Measurements from ENCODE around the gene POLE.

DNA sequence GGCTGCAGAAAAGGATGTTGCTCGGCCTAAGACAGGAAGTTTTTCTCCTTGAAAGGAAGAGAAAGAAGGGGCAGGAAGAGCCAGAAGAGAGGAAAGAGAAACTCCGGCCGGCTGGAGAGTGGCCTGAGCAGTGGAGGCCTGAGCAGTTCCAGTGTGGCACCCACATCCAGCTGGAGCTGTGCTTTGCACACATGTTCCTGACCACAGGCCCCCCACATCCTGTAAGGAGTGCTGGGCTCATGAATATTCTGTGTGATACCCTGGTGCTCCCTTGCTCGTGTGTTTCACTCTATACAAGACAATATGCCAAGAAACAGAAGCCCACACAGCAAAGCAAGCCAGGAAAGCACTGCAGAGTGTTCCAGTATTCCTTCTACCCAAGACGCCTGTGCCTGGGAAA lies 27.1 kb downstream of the POLE start:
- TF ChIP-seq POLR2A (IDR thresholded peaks at IDR 0.05): no peak
- TF ChIP-seq, protein P1, sequence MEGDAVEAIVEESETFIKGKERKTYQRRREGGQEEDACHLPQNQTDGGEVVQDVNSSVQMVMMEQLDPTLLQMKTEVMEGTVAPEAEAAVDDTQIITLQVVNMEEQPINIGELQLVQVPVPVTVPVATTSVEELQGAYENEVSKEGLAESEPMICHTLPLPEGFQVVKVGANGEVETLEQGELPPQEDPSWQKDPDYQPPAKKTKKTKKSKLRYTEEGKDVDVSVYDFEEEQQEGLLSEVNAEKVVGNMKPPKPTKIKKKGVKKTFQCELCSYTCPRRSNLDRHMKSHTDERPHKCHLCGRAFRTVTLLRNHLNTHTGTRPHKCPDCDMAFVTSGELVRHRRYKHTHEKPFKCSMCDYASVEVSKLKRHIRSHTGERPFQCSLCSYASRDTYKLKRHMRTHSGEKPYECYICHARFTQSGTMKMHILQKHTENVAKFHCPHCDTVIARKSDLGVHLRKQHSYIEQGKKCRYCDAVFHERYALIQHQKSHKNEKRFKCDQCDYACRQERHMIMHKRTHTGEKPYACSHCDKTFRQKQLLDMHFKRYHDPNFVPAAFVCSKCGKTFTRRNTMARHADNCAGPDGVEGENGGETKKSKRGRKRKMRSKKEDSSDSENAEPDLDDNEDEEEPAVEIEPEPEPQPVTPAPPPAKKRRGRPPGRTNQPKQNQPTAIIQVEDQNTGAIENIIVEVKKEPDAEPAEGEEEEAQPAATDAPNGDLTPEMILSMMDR (IDR thresholded peaks at IDR 0.05): no peak

Measured in body of pancreas (tissue), 4 donors.